Activated CD4-positive, alpha-beta T cell treated with anti-CD3 and anti-CD28 coated beads, Interleukin-2, Interleukin-6, amounts not matched to agents 100 ng/mL and 50 ng/mL, durations not matched to agents 16 hours and 8 hours (primary cell): ENCODE results near the gene USP12.
"Not testable (repeated sequence)": the region's sequence is repeated elsewhere in the genome, so short reads cannot be mapped to it uniquely, and the experiment has no call there.

ENCODE experiments used
- DNase-seq: peaks from one replicate; pipeline ENCODE4 v3.0.0-alpha.2; 2020

USP12 gene

DNA sequence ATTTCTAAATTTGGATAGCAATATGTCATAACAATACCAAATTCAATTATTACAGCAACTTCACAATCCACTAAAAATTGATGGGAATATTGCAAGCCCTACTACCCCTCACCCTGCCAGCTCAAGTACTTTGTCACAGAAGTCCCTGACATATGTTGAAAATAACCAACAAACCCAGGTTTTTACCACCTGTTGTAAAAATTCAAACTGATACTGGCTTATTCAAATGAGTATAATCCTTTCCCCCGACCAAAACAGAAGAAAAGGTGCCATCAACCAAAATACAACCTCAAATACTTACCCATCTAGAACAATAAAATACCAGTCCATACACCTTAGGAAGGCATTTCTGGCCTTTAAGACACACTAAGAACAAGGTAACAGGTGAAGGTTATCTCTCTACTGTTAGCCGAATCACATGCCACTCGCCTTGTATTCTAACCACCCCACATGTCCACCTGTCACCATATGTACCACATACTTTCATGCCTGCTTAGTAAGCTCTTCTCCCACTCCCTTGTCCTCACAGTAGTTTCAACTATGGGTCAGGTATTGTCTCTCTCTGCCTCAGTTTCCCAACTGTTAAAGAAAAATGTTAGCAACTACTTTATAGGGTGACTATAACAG, 53.1 kb downstream of the USP12 start:
- DNase-seq, result no peak

DNA sequence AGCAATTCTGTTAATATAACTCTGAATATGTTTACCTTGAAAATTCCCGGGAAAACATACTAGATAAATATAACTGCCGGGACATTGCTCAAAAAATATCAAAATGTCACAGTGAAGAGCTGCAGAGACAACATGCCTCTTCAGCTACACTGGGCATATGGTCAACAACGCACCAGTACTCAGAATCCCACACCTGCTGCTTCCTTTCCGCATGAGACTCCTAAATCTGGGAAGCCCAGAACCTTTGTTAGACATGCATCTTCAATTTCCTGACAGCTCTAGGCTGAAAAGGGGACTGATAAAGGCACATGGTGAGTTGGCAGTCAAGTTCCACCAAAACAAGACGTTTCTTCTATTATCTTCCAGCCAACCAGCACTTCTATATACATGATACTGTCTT, 53.7 kb downstream of the USP12 start:
- no peak for DNase-seq

DNA sequence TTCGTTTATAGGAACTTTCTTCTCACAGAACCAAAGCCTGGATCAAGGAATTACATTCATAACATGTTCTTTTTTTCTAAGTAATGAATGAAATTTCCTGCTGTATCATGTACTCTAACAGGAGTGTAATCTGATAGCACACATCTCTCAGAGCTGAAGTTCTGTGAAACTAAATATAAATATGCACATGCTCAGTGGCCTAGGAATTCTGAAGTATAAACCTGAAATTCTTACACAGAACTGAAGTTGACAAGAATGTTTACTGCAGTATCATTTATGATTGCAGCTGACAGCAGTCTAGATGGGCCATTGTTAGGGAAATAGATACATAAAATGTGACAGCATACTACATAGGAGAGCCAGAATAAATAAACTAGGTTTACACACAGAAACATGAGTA, 54.5 kb downstream of the USP12 start:
- DNase-seq, result no peak

DNA sequence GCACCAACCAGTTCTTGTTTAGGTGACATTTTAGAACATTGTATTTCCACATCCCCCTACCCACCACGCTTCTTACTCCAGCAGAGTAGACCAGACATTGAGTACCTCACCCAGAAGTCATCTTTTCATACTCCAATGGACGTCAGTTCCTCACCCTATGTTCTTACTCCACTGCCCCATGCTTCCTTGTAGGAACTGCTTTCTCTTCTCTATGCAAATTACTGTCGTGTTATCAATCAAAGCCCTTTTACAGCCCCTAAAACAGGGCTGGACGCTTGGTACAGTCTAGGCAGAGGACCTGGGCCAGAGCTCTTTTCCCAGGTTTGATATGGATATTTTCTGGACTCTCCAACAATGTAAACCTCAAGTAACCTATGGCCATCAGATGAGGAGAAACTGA, 58.2 kb downstream of the USP12 start:
- DNase-seq, result no peak

DNA sequence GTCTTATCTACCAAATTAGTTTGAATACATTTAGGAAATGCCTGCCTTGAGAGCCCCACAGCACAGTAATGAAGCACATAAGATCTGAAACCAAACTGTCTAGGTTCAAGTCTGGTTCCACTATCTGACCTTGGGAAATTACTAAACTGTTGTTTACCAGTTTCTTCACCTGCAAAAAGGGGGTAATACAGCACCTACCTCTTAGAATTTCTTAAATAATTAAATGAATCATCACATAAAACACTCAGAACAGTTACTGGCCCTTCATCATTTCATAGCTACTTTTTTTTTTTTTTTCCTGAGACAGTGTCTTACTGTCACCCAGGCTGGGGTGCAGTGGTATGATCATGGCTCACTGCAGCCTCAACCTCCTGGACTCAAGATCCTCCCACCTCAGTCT, 59.6 kb downstream of the USP12 start:
- no peak for DNase-seq

DNA sequence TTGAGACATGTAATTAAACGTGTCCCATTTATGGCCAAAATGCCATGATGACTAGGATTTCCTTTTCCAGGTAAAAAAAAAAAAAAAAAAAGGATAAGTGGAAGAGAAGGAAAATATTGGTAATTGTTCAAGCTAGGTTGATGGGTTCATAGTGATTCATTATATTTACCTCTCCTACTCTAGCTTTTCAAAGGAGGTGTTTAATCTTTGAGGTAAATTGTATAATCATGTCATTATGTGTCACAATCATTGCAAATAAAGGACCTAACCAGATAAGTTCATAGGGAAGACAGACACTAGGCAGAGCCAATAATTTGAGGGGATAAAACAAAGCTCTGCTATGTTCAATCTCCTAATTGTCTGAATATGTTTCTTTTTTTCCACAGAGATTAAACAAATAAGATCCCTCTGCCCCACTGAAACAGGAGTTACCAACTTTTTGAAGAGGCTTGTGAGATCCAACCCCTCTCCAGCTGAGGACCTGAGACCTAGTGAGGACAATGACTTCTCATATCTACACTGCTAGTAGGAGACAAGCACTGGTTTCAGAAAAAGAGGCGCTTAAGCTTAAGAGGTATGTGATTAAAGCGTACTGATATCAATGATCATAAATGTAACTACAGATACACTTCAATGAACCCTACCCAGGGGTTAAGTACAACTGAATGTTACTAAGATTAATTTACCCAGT, 61.4 kb downstream of the USP12 start:
- DNase-seq, result no peak

DNA sequence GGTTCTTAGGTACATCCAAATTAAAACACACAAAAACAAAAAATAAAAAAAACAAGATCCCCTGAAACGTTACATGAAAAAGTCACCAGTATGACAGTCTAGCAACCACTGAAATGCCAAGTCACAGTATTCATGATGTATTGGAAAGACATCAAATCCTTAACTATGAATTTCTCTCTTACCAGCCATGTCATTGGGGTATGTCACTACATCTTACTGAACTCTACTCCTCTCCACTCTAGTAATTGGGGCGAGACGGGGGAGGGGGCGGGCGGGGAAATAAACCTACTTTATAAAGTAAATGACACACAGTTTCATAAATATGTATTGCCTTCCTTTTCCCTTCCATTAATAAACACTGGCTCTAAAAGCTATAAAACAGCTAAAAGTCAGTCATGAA, 65.5 kb downstream of the USP12 start:
- no peak for DNase-seq

DNA sequence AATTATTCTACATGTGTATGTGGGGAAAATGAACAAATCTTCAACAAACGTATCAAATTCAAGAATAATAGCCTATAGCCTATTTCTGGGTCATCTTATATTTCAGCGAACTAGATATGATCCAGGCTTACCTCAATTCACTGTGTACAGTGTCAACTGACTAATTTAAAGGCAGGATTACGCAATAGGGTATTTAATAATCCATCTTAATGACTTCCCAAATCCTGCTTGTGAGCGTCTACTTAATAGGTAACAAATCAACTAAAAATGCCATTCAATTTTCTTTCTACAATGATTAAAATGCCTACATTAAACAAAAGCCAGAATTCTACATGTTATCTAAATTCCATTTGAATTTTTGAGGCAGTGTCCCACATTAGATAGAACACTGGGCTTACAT, 67.0 kb downstream of the USP12 start:
- DNase-seq, result no peak

DNA sequence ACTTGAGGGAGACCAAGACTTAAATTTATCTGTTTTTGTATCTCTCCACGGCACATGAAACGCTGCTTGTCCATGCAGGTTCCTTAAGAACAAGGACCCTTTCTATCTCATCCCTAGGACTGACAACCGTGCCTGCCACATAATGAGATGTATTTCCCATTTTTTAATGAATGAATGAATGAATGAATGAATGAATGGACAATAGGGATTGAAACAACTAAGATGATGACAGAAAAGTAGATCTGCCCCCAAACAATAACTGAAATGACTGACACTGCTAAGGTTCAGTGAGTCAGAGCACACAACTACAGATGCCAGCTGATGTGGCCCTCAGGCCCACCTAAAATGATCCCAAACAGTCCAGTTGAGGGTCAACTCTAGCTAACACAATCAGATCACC, 69.8 kb downstream of the USP12 start:
- DNase-seq, result no peak

DNA sequence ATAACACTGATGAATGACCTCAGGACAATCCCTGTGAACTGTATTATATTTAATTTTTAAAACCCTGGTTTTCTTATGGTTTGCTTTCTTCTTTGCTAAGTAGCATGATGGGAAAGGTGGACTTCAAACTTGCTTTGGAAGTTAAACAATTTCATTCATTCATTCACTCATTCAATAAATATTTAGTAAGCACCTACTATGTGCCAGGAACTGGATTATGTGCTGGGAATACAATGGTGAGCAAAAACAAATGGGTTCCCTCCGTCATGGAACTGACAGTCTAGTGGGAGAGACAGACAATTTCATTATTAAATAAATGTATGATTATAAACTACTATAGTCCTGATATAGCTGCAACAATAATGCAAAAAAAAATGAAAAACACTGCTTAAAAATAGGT, 70.3 kb downstream of the USP12 start:
- DNase-seq, result no peak

DNA sequence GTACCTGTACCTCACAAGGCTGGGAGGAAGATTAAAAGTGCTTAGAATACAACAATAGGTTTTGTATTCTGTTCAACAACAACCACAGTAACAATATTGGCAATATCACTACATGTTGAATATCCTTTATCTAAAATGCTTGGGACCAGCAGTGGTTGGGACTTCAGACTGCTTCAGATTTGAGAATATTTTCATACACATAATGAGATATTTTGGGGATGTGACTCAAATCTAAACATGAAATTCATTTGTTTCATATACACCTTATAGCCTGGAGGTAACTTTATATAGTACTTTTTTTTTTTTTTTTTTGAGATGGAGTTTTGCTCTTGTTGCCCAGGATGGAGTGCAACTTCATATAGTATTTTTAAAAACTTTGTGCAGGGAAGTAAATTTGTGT, 73.9 kb downstream of the USP12 start:
- peak; percentile 27 for DNase-seq

DNA sequence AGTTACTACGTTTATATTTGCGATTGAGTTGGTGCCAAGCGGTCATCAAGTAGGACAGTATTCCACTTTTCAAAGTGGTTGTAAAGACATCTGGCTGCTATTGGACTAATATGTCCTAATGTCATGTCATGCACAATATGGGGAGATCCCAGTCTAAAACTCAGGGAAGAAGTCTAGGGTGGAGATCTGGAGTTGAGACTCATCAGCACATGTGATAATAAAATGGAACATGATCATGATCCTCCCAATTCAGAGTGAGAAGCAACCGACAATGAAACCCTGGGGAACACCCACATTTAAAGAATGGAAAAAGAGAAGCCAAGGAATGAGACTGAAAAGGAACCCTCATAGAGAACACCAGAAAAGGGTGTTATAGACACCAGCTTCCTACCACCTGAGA, 80.2 kb downstream of the USP12 start:
- DNase-seq, result no peak

DNA sequence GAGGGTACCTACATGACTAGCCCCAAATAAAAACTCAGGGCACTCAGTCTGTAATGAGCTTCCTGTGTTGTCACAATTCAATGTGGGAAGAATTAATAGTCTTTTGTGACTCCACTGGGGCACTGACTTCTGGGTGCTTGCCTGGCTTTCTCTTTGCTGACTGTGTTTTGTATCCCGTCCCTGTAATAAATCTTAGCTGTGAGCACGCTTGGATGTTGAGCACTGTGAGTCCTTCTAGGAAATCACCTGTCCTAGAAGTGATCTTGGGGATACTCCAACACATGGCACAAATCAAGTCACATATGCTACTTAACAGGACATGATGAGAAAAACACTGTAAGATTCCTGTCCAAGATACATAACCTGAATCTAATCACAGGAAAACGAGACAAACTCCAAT, 83.0 kb downstream of the USP12 start:
- DNase-seq, result no peak

DNA sequence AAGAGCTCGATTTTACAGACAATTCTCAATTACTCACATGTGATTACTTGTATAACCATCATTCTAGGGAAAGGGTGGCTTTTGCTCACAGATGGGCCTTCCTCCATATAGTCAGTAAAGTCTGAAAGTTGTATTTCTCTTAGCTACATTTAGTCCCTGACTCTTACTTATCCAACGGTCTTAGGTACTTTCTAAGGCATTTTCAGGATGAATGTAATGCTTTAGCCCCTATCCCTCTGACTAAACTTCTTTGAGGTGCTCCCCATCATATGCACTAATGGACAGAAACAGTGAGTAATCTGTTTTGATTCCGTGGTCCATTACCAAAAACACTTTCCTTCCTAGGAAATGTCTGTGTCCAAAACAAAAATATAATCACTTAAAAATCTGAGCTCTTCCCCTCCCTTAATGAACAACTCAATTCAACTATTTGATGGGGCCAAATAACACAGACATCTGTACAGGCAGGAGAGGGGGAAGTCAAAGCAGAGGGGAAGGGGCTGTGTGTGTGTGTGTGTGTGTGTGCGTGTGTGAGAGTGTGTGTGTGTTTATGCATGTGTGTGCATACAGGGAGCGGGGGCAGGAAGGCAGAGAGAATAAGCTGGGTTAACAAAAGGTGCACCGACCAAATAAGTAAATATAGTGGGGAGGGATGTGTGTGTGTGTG, 84.9 kb downstream of the USP12 start:
- DNase-seq, result no peak

DNA sequence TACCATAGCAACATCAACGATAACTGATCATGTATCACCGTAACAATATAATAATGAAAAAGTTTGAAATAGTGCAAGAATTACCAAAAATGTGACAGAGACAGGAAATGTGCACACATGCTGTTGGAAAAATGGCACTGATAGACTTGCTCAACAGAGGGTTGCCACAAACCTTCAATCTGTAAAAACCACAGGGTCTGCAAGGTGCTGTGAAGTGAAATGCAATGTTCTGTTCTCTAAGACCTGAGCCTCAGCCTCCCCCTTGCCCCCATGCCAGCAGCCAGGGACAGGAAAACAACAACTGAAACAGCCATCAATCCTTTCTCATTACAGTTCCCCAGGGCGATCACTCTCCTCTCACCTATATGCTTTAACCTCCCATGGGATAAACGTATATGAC, 88.4 kb downstream of the USP12 start:
- no peak for DNase-seq

DNA sequence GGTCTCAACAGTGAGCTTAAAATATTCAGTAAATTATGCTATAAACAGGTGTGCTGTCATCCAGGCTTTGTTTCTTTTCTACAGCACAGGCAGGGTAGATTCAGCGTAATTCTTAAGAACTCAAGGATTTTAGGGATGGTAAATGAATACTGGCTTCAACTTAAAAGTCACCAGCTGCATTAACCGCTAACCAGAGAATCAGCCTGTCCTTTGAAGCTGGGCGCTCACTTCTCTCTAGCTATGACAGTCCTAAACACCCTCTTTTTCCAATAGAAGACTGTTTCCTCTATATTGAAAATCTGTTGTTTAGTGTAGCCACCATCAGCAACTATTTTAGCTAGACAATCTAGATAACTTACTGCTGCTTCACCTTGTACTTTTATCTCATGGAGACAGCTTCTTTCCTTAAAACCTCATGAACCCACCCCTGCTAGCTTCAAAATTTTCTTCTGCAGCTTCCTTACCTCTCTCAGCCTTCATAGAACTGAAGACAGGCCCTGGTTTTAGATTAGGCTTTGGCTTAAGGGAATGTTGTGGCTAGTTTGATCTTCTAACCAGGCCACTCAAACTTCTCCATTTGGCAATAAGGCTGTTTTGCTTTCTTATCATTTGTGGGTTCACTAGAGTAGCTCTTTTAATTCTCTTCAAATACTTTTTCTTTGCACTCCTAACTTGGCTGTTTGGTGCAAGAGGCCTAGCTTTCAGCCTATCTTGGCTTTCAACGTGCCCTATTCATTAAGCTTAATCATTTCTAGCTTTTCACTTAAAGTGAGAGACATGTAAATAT, 89.5 kb downstream of the USP12 start:
- DNase-seq, result no peak

DNA sequence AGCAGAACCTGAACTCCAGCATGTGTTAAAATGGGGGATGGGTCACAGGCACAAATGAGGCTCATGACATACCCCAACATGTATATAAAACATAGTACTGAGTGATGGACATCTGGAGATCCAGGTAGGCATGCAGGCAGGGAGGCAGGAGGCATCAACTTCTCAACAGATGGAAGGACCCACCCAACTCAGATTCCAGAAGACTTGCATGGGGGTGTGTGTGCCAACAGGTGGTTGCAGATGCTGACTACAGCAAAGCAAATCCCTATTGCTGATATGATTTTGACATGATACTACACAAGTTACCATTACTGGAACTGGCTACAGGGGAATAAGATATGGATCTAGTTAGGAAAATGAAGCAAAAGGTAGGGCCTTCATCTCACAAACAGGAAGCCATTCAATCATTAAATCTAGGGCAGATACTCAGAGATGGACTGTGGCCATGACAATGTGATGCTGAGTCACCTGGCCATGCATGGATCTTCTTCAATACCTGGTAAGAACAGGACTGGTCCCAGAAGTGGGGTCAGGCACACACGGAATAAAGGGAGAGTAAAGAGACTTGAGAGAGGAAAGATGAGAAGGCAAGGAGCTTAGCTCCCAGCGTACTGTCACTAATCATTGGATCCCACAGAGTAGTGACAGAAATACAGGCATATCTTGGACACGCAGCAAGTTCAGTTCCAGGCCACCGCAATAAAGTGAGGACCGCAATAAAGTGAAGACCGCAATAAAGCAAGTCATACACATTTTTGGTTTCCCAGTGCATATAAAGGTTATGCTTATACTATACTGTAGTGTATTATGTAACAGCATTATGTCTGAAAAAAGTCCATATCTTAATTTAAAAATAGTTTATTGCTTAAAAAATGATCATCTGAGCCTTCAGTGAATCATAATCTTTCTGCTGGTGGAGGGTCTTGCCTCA, 91.3 kb downstream of the USP12 start:
- DNase-seq, result no peak

DNA sequence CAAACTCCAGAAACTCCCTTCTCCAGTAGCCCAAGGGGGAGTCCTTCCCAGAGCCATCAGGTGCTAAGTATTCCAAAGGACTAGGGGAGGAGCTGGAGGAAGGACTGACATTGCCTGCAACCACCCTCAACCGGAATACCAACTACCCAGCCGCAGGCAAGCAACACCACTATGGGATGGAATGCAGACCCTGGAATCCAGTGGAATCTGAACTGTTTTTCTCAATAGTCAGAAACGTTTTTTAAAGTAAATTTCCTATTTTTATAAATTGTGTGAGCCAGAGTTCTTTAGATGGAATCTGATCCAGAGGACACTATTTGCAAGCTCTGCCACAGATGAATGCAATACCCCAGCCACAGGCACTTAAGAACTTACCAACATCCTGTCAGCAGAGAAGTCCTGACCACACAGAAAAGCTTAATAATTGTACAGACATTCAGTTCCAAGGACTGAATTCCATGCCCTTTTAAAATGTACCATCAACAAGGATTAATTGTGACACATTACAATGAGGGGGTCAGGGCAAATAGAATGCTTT, 92.1 kb downstream of the USP12 start:
- DNase-seq, result no peak

DNA sequence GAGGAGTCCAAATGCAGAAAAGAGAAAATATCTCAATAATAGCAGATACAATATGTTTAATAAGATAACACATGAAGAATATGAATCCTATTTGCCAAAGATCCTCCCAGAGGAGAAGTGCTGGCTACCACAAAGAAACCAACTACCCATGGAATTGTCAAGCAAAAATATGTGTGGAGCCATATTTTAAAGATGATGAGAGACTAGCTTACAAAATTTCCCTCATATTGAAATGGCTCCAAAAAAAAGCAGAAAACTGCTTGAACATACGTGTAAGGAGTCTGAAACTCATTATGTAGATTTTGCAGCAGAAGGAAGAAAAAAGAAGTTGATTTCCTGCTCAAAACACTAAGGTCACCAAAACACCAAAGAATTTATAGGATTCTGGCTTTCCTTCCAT, 94.2 kb downstream of the USP12 start:
- no peak for DNase-seq

DNA sequence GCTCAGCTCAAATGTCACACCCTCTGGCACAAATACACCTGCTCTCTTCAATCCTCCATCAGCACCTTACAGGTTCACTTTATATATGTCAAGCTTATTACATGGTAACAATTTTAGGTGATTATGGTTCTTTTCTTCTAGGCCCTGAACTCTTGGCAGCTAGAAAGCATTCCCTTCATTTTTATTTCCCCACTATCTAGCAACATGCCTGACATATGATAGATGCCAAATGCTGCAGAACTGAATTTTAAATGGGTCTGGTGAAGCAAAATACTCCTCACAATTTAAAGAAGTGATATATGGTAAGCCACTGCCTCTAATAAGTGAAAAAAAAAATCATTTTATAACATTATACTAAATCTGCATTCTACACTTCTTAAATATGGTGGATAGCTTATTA, 95.2 kb downstream of the USP12 start:
- DNase-seq, result no peak

DNA sequence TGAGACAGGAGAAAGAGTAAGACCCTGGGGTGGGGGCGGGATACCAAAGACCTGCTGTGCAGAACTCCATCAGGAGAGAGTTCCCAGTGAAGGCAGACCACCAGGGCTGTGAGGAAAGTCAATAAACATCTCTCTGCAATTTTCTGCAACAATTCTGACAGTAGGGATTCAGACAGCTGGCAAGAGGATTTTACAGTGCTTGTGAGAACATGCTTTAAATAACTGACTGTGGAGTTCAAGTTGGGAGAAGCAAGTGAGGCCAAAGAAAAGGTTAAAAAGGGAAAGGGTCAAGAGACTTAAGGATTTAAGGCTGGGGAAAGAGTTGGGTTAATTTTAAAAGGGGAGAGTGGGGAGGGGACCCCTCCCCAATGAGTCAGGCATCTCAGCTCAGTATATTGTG, 98.4 kb downstream of the USP12 start:
- DNase-seq, result no peak

DNA sequence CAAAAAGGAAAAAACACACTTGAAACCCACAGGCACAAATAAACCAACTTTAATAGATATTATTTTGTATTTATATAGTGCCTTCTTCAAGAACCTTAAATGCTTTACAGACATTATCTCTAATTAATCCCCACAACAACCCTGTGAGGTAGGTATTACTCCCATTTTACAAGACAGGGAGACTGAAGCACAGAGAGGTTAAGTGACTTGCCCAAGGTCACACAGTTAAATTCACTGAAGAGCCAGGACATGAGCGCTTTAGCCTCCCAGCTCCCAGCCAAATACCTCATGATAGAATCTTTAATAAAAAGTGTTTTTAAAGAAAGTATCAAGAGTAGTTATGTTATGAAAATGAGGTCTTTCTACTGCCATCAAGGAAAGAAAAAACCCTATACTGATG, 105.5 kb downstream of the USP12 start:
- not testable (repeated sequence) for DNase-seq
